Neuronal stem cell (in vitro differentiated cells): ENCODE measurements around the gene ENAH.

Source experiments
- DNase-seq: peaks from one replicate; pipeline ENCODE4 v3.0.0-alpha.2; 2013; ENCODE audit warnings: low spot score
- H2AFZ ChIP-seq: one replicate; pipeline ENCODE4 v1.6.1; 2013; ENCODE audit warnings: mild to moderate bottlenecking, low read length, inconsistent platforms
- H2AK5ac ChIP-seq: 2 replicates; pipeline ENCODE4 v1.6.1; 2013; ENCODE audit warnings: low read depth, mild to moderate bottlenecking, inconsistent platforms, low read length, moderate library complexity, mixed read lengths
- H2BK120ac ChIP-seq: 2 replicates; pipeline ENCODE4 v1.6.1; 2013; ENCODE audit warnings: low read depth, mild to moderate bottlenecking, inconsistent platforms, low read length, moderate library complexity, mixed read lengths
- H2BK12ac ChIP-seq: one replicate; pipeline ENCODE4 v1.6.1; 2013; ENCODE audit warnings: low read length, inconsistent platforms
- H2BK15ac ChIP-seq: 2 replicates; pipeline ENCODE4 v1.6.1; 2013; ENCODE audit warnings: mild to moderate bottlenecking, low read length, inconsistent platforms, mixed read lengths
- H2BK5ac ChIP-seq: one replicate; pipeline ENCODE4 v1.6.1; 2013; ENCODE audit warnings: inconsistent platforms, mild to moderate bottlenecking, low read length, moderate library complexity
- H3K14ac ChIP-seq: one replicate; pipeline ENCODE4 v1.6.1; 2013; ENCODE audit warnings: low read length, inconsistent platforms
- H3K18ac ChIP-seq: 2 replicates; pipeline ENCODE4 v1.6.1; 2013; ENCODE audit warnings: low read length, inconsistent platforms
- H3K23ac ChIP-seq: 2 replicates; pipeline ENCODE4 v1.6.1; 2013; ENCODE audit warnings: low read depth, mild to moderate bottlenecking, mixed read lengths, low read length, inconsistent platforms; ENCODE audit not compliant: poor library complexity
- H3K27ac ChIP-seq: replicated peaks from 3 replicates; pipeline ENCODE4 v1.5.1; 2013; ENCODE audit warnings: low read length, inconsistent platforms
- H3K27me3 ChIP-seq, 3 experiments: 2 replicates each; pipeline ENCODE4 v1.6.1; 2013; ENCODE audit warnings: low read length in 3 of 3, mild to moderate bottlenecking in 2 of 3, inconsistent platforms in 1 of 3, low read depth in 1 of 3, mixed read lengths in 1 of 3, moderate library complexity in 1 of 3; ENCODE audit not compliant: control insufficient read depth in 3 of 3, insufficient read depth in 3 of 3
- H3K36me3 ChIP-seq, 2 donors: replicated peaks in 1 of 2; 2 replicates each; pipeline ENCODE4 v1.6.1; 2013; ENCODE audit warnings: low read length in 2 of 2; ENCODE audit not compliant: control insufficient read depth in 2 of 2, insufficient read depth in 2 of 2
- H3K4ac ChIP-seq: 2 replicates; pipeline ENCODE4 v1.6.1; 2013; ENCODE audit warnings: inconsistent platforms, mild to moderate bottlenecking, low read length, moderate library complexity
- H3K4me1 ChIP-seq, 2 donors: 1 replicate in 1 of 2; 2 replicates in 1 of 2; pipeline ENCODE4 v1.6.1; 2013; ENCODE audit warnings: low read length in 2 of 2, low read depth in 1 of 2; ENCODE audit not compliant: control insufficient read depth in 2 of 2, insufficient read depth in 1 of 2
- H3K4me2 ChIP-seq: one replicate; pipeline ENCODE4 v1.6.1; 2013; ENCODE audit warnings: mild to moderate bottlenecking, low read length, inconsistent platforms; ENCODE audit not compliant: insufficient read depth, poor library complexity, severe bottlenecking
- H3K4me3 ChIP-seq, 2 donors: 2 replicates each; pipeline ENCODE4 v1.5.1; 2013; ENCODE audit warnings: low read length in 2 of 2, mild to moderate bottlenecking in 2 of 2, inconsistent platforms in 1 of 2, moderate library complexity in 1 of 2
- H3K79me1 ChIP-seq: one replicate; pipeline ENCODE4 v1.6.1; 2013; ENCODE audit warnings: low read depth, mild to moderate bottlenecking, inconsistent platforms, low read length, moderate library complexity
- H3K9ac ChIP-seq: one replicate; pipeline ENCODE4 v1.6.1; 2013; ENCODE audit warnings: mild to moderate bottlenecking, low read depth, low read length, inconsistent platforms; ENCODE audit not compliant: poor library complexity
- H3K9me3 ChIP-seq, 2 donors: replicated peaks in 1 of 2; 2 replicates each; pipeline versions ENCODE3 to v1.6.1; 2013; ENCODE audit warnings: low read length in 2 of 2, mild to moderate bottlenecking in 2 of 2, inconsistent platforms in 1 of 2, low read depth in 1 of 2, mixed read lengths in 1 of 2, moderate library complexity in 1 of 2; ENCODE audit not compliant: control insufficient read depth in 2 of 2, insufficient read depth in 1 of 2
- H4K8ac ChIP-seq: one replicate; pipeline ENCODE4 v1.6.1; 2013; ENCODE audit warnings: low read depth, mild to moderate bottlenecking, inconsistent platforms, low read length, moderate library complexity
- H4K91ac ChIP-seq: one replicate; pipeline ENCODE4 v1.6.1; 2013; ENCODE audit warnings: low read length, low read depth, mild to moderate bottlenecking, inconsistent platforms; ENCODE audit not compliant: poor library complexity
- WGBS, 2 donors: extraction: QIAGEN DNeasy Blood & Tissue Kit; methylation state at CpG; one replicate each; pipeline ENCODE4 v1.1.7; 2013; ENCODE audit warnings: missing lambda C conversion rate in 2 of 2, mixed read lengths in 1 of 2; ENCODE audit not compliant: insufficient read length in 2 of 2, insufficient replicate concordance in 1 of 2; ENCODE audit errors: extremely low coverage in 2 of 2; 5-methylcytosine and 5-hydroxymethylcytosine counted together

The ENAH gene

DNA sequence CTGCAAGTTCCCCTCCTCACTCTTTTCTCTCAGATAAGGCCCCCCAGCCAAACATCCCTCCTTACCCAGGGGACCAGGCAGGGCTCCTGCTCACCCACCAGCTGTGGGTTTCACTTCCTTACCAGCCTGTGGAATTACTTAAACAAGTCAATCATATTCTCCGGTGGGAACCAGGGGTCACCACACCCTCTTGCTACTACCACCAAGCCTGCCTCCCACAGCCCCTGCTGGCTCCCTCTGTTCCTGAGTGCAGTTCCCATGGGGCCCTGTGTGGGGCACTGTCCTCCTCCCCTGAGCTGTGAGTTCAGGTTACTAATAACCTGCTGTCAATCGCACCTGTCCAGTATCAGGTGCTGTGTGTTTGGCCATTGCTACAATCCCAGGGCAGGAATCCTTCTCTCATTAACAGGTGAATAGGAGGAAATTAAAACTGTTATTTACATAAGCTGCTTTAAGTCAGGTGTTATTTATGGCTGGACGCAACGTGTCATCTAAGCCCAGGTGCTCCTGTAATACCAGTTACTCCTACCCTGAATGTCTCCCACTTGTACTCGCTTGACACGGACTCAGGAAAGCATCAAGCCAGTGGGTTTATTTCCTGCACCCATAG, 172.0 kb downstream of the ENAH start:
- no peak for DNase-seq
- H3K36me3 ChIP-seq, result no peaks in the 10 kb centered on the region
- H2BK120ac ChIP-seq, result no peak overlapping the region
- H3K23ac ChIP-seq, result no peak overlapping the region
- no peak overlapping the region for H2BK15ac ChIP-seq
- no peaks in the 10 kb centered on the region for H3K79me1 ChIP-seq
- H2AFZ ChIP-seq, result no peak overlapping the region
- no peaks in the 10 kb centered on the region for H3K9me3 ChIP-seq
- no peak overlapping the region for H4K8ac ChIP-seq
- H3K27ac ChIP-seq, result no peak overlapping the region
- H3K4me1 ChIP-seq, result peaks cover 5 to 11% of the 10 kb centered on the region in 2 donors
- no peak overlapping the region for H2BK5ac ChIP-seq
- no peak overlapping the region for H2BK12ac ChIP-seq
- no peak overlapping the region for H3K18ac ChIP-seq
- H2AK5ac ChIP-seq, result no peak overlapping the region
- H4K91ac ChIP-seq, result no peak overlapping the region
- WGBS, 2 donors, result no CpG with 5 or more reads among the region's 6 CpGs
- H3K27me3 ChIP-seq, result no peaks in the 10 kb centered on the region
- no peak overlapping the region for H3K4ac ChIP-seq
- no peak overlapping the region for H3K4me2 ChIP-seq
- H3K4me3 ChIP-seq, result no peak overlapping the region
- no peak overlapping the region for H3K14ac ChIP-seq
- no peak overlapping the region for H3K9ac ChIP-seq

GRCh38 chr1:225479996-225480720, 172.8 kb downstream of the ENAH start:
- Histone ChIP-seq H3K23ac (no peak overlapping the region), H3K9me3 (no peaks in the 10 kb centered on the region), H3K18ac (no peak overlapping the region), H2BK5ac (no peak overlapping the region), H3K27ac (no peak overlapping the region), H3K36me3 (no peaks in the 10 kb centered on the region), H3K14ac (no peak overlapping the region), H2AFZ (no peak overlapping the region), H3K4ac (no peak overlapping the region), H2BK12ac (no peak overlapping the region), H3K4me2 (no peak overlapping the region), H3K27me3 (no peaks in the 10 kb centered on the region), H2BK120ac (no peak overlapping the region), H2BK15ac (no peak overlapping the region), H2AK5ac (no peak overlapping the region), H4K91ac (no peak overlapping the region), H4K8ac (no peak overlapping the region), H3K9ac (no peak overlapping the region), H3K4me1 (peaks cover 7 to 11% of the 10 kb centered on the region in 2 donors), H3K4me3 (no peak overlapping the region), H3K79me1 (no peaks in the 10 kb centered on the region)
- WGBS, 2 donors, result no CpG with 5 or more reads among the region's 21 CpGs
- DNase-seq, result no peak

DNA sequence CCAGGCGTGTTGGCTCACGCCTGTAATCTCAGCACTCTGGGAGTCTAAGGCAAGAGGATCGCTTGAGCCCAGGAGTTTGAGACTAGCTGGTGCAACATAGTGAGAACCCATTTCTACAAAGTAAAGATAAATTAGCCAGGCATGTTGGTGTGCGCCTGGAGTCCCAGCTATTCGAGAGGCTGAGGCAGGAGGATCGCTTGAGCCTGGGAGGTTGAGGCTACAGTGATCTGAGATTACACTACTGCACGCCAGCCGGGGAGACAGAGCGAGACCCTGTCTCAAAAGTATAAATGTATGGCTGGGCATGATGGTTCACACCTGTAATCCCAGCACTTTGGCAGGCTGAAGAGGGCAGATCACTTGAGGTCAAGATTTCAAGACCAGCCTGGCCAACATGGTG, 173.6 kb downstream of the ENAH start:
- H3K4me1 ChIP-seq, result peaks cover 8 to 11% of the 10 kb centered on the region in 2 donors
- DNase-seq, result no peak
- no peak overlapping the region for H3K14ac ChIP-seq
- no peak overlapping the region for H2BK12ac ChIP-seq
- no peak overlapping the region for H2BK120ac ChIP-seq
- no peak overlapping the region for H2BK15ac ChIP-seq
- no CpG with 5 or more reads among the region's 9 CpGs for WGBS, 2 donors
- no peak overlapping the region for H3K23ac ChIP-seq
- H3K9ac ChIP-seq, result no peak overlapping the region
- no peak overlapping the region for H3K4me3 ChIP-seq
- no peak overlapping the region for H3K27ac ChIP-seq
- no peak overlapping the region for H3K18ac ChIP-seq
- H4K8ac ChIP-seq, result no peak overlapping the region
- H3K27me3 ChIP-seq, result no peaks in the 10 kb centered on the region
- no peak overlapping the region for H3K4ac ChIP-seq
- H2AK5ac ChIP-seq, result no peak overlapping the region
- H3K9me3 ChIP-seq, result no peaks in the 10 kb centered on the region
- H2BK5ac ChIP-seq, result no peak overlapping the region
- no peak overlapping the region for H2AFZ ChIP-seq
- H3K4me2 ChIP-seq, result no peak overlapping the region
- no peak overlapping the region for H4K91ac ChIP-seq
- H3K36me3 ChIP-seq, result no peaks in the 10 kb centered on the region
- H3K79me1 ChIP-seq, result no peaks in the 10 kb centered on the region

GRCh38 chr1:225477296-225477911, 175.5 kb downstream of the ENAH start:
- H2BK15ac ChIP-seq, result no peak overlapping the region
- no peak overlapping the region for H3K27ac ChIP-seq
- no peak overlapping the region for H2BK12ac ChIP-seq
- peaks cover 3 to 7% of the 10 kb centered on the region in 2 donors for H3K4me1 ChIP-seq
- H3K36me3 ChIP-seq, result no peaks in the 10 kb centered on the region
- no peaks in the 10 kb centered on the region for H3K79me1 ChIP-seq
- no peak overlapping the region for H3K18ac ChIP-seq
- H4K8ac ChIP-seq, result no peak overlapping the region
- no peaks in the 10 kb centered on the region for H3K27me3 ChIP-seq
- no peak overlapping the region for H3K14ac ChIP-seq
- no peak overlapping the region for H3K4me2 ChIP-seq
- no peak overlapping the region for H2BK5ac ChIP-seq
- no peak for DNase-seq
- H4K91ac ChIP-seq, result no peak overlapping the region
- H3K9ac ChIP-seq, result no peak overlapping the region
- no peak overlapping the region for H2AFZ ChIP-seq
- H3K4me3 ChIP-seq, result no peak overlapping the region
- WGBS, 2 donors, result no CpG with 5 or more reads among the region's 6 CpGs
- H3K9me3 ChIP-seq, result no peaks in the 10 kb centered on the region
- no peak overlapping the region for H3K4ac ChIP-seq
- no peak overlapping the region for H2AK5ac ChIP-seq
- no peak overlapping the region for H2BK120ac ChIP-seq
- no peak overlapping the region for H3K23ac ChIP-seq
